Ishikawa (cell line): Measurements from ENCODE around the gene MRPS22.

Source experiments
- CEBPB ChIP-seq: IDR thresholded peaks from 2 replicates; pipeline ENCODE4 v1.6.1; 2012
- CREB1 ChIP-seq: IDR thresholded peaks from 2 replicates; pipeline ENCODE4 v1.6.1; 2012; ENCODE audit warnings: low read depth
- EGR1 ChIP-seq: IDR thresholded peaks from 2 replicates; pipeline ENCODE4 v1.6.1; 2012
- EP300 ChIP-seq: IDR thresholded peaks from 2 replicates; pipeline ENCODE4 v1.6.1; 2012; ENCODE audit warnings: borderline replicate concordance
- FOXM1 ChIP-seq: IDR thresholded peaks from 2 replicates; pipeline ENCODE4 v1.6.1; 2012; ENCODE audit warnings: low read depth, borderline replicate concordance
- MAX ChIP-seq: IDR thresholded peaks from 2 replicates; pipeline ENCODE4 v1.6.1; 2012
- NFIC ChIP-seq: IDR thresholded peaks from 2 replicates; pipeline ENCODE4 v1.6.1; 2012
- RAD21 ChIP-seq: IDR thresholded peaks from 2 replicates; pipeline ENCODE4 v1.6.1; 2012; ENCODE audit warnings: low read depth
- REST ChIP-seq: IDR thresholded peaks from 2 replicates; pipeline ENCODE4 v1.6.1; 2012; ENCODE audit warnings: low read depth, mild to moderate bottlenecking
- TAF1 ChIP-seq: IDR thresholded peaks from 2 replicates; pipeline ENCODE4 v1.6.1; 2012; ENCODE audit warnings: low read depth, mild to moderate bottlenecking
- TCF12 ChIP-seq: IDR thresholded peaks from 2 replicates; pipeline ENCODE4 v1.6.1; 2012; ENCODE audit warnings: low read depth
- TEAD4 ChIP-seq: IDR thresholded peaks from 2 replicates; pipeline ENCODE4 v1.6.1; 2012
- USF1 ChIP-seq: IDR thresholded peaks from 2 replicates; pipeline ENCODE4 v1.6.1; 2012
- YY1 ChIP-seq: IDR thresholded peaks from 2 replicates; pipeline ENCODE4 v1.6.1; 2012; ENCODE audit warnings: low read depth
- ZBTB7A ChIP-seq: IDR thresholded peaks from 2 replicates; pipeline ENCODE4 v1.6.1; 2012; ENCODE audit warnings: low read depth

The MRPS22 gene

GRCh38 chr3:139299261-139300132 is 44.3 kb upstream of the MRPS22 start:
- no peak for TF ChIP-seq CREB1
- no peak for TF ChIP-seq CEBPB
- no peak for TF ChIP-seq TAF1
- TF ChIP-seq MAX = no peak
- no peak for TF ChIP-seq EGR1
- TF ChIP-seq TCF12 = no peak
- no peak for TF ChIP-seq RAD21
- TF ChIP-seq FOXM1 = no peak
- TF ChIP-seq NFIC = no peak
- TF ChIP-seq TEAD4 = no peak
- no peak for TF ChIP-seq USF1
- no peak for TF ChIP-seq REST
- no peak for TF ChIP-seq EP300
- no peak for TF ChIP-seq YY1
- no peak for TF ChIP-seq ZBTB7A

GRCh38 chr3:139300416-139300815 is 43.4 kb upstream of the MRPS22 start:
- TF ChIP-seq TCF12 = no peak
- TF ChIP-seq FOXM1 = no peak
- no peak for TF ChIP-seq REST
- no peak for TF ChIP-seq RAD21
- TF ChIP-seq CREB1 = no peak
- TF ChIP-seq TEAD4 = no peak
- no peak for TF ChIP-seq CEBPB
- no peak for TF ChIP-seq EGR1
- TF ChIP-seq MAX = no peak
- TF ChIP-seq ZBTB7A = no peak
- no peak for TF ChIP-seq YY1
- no peak for TF ChIP-seq USF1
- TF ChIP-seq EP300 = no peak

GRCh38 chr3:139301183-139301582 is 42.6 kb upstream of the MRPS22 start:
- TF ChIP-seq EP300 = no peak
- no peak for TF ChIP-seq TAF1
- no peak for TF ChIP-seq NFIC
- no peak for TF ChIP-seq CREB1
- TF ChIP-seq USF1 = no peak
- no peak for TF ChIP-seq TEAD4
- no peak for TF ChIP-seq RAD21
- TF ChIP-seq CEBPB = no peak
- TF ChIP-seq TCF12 = no peak
- no peak for TF ChIP-seq REST
- TF ChIP-seq EGR1 = no peak
- no peak for TF ChIP-seq MAX
- no peak for TF ChIP-seq ZBTB7A
- TF ChIP-seq FOXM1 = no peak
- TF ChIP-seq YY1 = no peak

GRCh38 chr3:139301654-139302053 is 42.2 kb upstream of the MRPS22 start:
- TF ChIP-seq MAX (no peak), EGR1 (no peak), TCF12 (no peak), EP300 (no peak), CEBPB (no peak), TEAD4 (no peak), ZBTB7A (no peak), TAF1 (no peak), CREB1 (no peak), REST (no peak), FOXM1 (no peak), NFIC (no peak), YY1 (no peak)
